Mucosa of descending colon (tissue), 3 donors: ENCODE results near the gene CYSTM1. TPM values are rescaled to one million over a fixed set of nuclear protein-coding genes. Genes with fewer than 3 reads are reported as not detected.

Experiments used
- ATAC-seq: fragments of 200-7000 bp; cut with Tn5 transposase; one replicate; pipeline ENCODE4 v1.9.1; 2020; ENCODE audit warnings: mild to moderate bottlenecking, moderate library complexity
- DNase-seq, 3 donors: peaks; one replicate each; pipeline ENCODE4 v3.0.0-alpha.2; 2020
- H3K36me3 ChIP-seq: fragments of 200-600 bp; one replicate; pipeline ENCODE4 v1.8.0; 2021; ENCODE audit warnings: low read depth, mild to moderate bottlenecking
- H3K4me1 ChIP-seq: fragments of 200-600 bp; one replicate; pipeline ENCODE4 v1.8.0; 2021; ENCODE audit warnings: low read depth, mild to moderate bottlenecking
- H3K4me3 ChIP-seq: fragments of 200-600 bp; one replicate; pipeline ENCODE4 v1.8.0; 2021; ENCODE audit warnings: mild to moderate bottlenecking
- H3K9me3 ChIP-seq: fragments of 200-600 bp; one replicate; pipeline ENCODE4 v1.8.0; 2021; ENCODE audit warnings: mild to moderate bottlenecking
- intact Hi-C, 2 donors: fragments of 100-400 bp; cut with DNase I in 1 of 2; cut with micrococcal nuclease in 1 of 2; formaldehyde crosslinking; loops; one replicate each; pipeline versions ENCODE4 v1.11.0 to v1.11.1; 2022; cut with DNase I, micrococcal nuclease
- total RNA-seq, 3 donors: library from RNA; stranded (reverse); fragmentation: NEBNext Ultra II Directional in 2 of 3; extraction: Animal tissue kit (Norgen Biotek cat#: 25700) in 2 of 3; gene quantifications; one replicate each; pipeline versions ENCODE4 v1.2.1 to v1.2.4, GENCODE V29; 2021 to 2023
- TF ChIP-seq, protein P1 (sequence below): fragments of 200-600 bp; IDR thresholded peaks from one replicate; pipeline ENCODE4 v1.8.0; 2022; ENCODE audit warnings: antibody characterized with exemption, mild to moderate bottlenecking
- donor health status: DM: no; HTN: no; CAD: no; lungs with moderate emphysema.
- donor health status: DM: no; HTN: no; CAD: no.
- donor health status: DM: no; HTN: yes; CAD: no.

CYSTM1 gene
- total RNA-seq, 3 donors from 2014 or later, result 76.3 to 175 (median 136) TPM

- peaks cover 52% of the 10 kb centered on the region for H3K4me1 ChIP-seq
- ATAC-seq, result peak; percentile 69
- H3K4me3 ChIP-seq, result no peak overlapping the region
- DNase-seq, result peak in 1 of 3 donors; percentile 75
- no peaks in the 10 kb centered on the region for H3K36me3 ChIP-seq
- TF ChIP-seq, protein P1, sequence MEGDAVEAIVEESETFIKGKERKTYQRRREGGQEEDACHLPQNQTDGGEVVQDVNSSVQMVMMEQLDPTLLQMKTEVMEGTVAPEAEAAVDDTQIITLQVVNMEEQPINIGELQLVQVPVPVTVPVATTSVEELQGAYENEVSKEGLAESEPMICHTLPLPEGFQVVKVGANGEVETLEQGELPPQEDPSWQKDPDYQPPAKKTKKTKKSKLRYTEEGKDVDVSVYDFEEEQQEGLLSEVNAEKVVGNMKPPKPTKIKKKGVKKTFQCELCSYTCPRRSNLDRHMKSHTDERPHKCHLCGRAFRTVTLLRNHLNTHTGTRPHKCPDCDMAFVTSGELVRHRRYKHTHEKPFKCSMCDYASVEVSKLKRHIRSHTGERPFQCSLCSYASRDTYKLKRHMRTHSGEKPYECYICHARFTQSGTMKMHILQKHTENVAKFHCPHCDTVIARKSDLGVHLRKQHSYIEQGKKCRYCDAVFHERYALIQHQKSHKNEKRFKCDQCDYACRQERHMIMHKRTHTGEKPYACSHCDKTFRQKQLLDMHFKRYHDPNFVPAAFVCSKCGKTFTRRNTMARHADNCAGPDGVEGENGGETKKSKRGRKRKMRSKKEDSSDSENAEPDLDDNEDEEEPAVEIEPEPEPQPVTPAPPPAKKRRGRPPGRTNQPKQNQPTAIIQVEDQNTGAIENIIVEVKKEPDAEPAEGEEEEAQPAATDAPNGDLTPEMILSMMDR, result no peak
- intact Hi-C loops, result no loop called here
- H3K9me3 ChIP-seq, result no peaks in the 10 kb centered on the region
These were observed 44.3 kb downstream of the CYSTM1 start for GRCh38 chr5:140219068-140219991.

- intact Hi-C loops, result no loop called here
- H3K4me1 ChIP-seq, result peaks cover 48% of the 10 kb centered on the region
- no peak for DNase-seq
- no peak for ATAC-seq
- no peak overlapping the region for H3K4me3 ChIP-seq
- H3K36me3 ChIP-seq, result no peaks in the 10 kb centered on the region
- TF ChIP-seq, protein P1, result no peak
- H3K9me3 ChIP-seq, result no peaks in the 10 kb centered on the region
These were observed 45.2 kb downstream of the CYSTM1 start for GRCh38 chr5:140220032-140220697.

DNA sequence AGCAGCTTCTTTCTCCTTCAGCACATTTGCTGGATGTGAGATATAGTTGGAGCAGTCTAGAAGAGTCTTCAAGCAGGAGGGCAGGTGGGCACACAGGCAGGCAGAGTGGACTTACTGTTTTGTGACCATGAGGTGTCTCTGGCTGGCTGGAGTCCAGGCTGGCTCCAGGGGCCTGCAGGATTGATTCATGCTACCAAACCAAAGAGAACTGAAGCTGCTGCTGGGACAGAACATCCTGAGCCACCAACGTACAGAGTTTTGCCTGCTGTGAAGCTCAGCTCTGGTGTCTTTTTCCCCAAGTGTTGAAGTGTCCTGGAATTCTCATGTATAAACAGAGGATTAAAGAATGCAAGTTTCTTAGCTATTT, 45.7 kb downstream of the CYSTM1 start:
- Histone ChIP-seq H3K9me3 (no peaks in the 10 kb centered on the region), H3K36me3 (no peaks in the 10 kb centered on the region), H3K4me1 (peaks cover 45% of the 10 kb centered on the region), H3K4me3 (no peak overlapping the region)
- DNase-seq (no peak), ATAC-seq (no peak)
- TF ChIP-seq, protein P1, result no peak
- intact Hi-C loops, result no loop called here

DNA sequence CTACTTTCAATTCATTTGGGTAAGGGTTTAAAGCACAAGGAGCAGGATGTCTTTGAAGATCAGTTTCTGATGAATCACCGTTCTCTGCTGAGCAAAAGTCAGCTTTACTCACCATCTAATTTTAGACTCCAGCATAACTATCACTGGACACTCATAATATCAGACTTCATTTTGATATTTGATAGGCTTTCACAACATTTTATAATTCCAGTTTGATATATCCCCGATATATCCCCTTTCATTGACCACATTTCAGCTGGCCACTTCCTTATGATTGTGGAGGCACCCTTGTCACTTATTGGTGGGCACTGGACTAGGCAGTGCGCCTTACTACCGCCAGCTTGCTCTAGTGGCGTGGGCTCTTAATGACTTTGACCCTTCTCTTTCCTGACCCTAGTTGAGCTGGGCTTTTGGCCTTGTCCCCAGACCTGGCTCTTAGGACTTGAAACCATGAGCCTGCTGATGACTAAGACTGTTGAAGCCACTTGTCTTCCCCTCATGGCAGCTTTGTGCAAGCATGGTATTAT, 46.8 kb downstream of the CYSTM1 start:
- H3K4me3 ChIP-seq, result no peak overlapping the region
- intact Hi-C loops, result no loop called here
- H3K4me1 ChIP-seq, result peaks cover 34% of the 10 kb centered on the region
- ATAC-seq (no peak), DNase-seq (no peak)
- no peaks in the 10 kb centered on the region for H3K36me3 ChIP-seq
- TF ChIP-seq, protein P1, result no peak
- no peaks in the 10 kb centered on the region for H3K9me3 ChIP-seq

DNA sequence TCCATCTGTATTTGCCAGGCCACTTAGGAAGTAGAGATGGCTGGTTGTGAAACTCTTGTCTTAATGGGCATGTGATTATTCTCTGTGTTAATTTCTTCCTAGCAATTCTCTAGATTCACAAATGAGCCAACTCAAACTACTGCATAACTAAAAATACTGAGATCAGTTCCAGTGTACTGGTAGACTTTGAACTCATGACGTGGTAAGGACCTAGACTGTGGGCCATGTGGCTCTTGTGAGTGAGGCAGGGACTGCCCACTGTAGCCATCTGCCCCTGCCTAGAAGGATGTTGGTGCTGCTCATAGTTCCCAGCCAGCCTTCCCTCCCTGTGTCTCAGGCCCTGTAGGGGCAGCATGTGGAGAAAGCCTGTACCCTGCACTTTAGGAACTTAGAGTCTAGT, 47.4 kb downstream of the CYSTM1 start:
- peak; percentile 67 for ATAC-seq
- intact Hi-C loops, result no loop called here
- no peak for DNase-seq
- Histone ChIP-seq H3K36me3 (no peaks in the 10 kb centered on the region), H3K4me1 (peaks cover 33% of the 10 kb centered on the region), H3K9me3 (no peaks in the 10 kb centered on the region), H3K4me3 (no peak overlapping the region)
- TF ChIP-seq, protein P1, result no peak
